Measurements from ENCODE around the gene MYO5B. TPM values are rescaled to one million over a fixed set of nuclear protein-coding genes. Genes with fewer than 3 reads are reported as not detected.

The MYO5B gene
- total and polyA plus RNA-seq, 2 experiments from 2014 or later = 20.3 to 41.9 TPM

DNA sequence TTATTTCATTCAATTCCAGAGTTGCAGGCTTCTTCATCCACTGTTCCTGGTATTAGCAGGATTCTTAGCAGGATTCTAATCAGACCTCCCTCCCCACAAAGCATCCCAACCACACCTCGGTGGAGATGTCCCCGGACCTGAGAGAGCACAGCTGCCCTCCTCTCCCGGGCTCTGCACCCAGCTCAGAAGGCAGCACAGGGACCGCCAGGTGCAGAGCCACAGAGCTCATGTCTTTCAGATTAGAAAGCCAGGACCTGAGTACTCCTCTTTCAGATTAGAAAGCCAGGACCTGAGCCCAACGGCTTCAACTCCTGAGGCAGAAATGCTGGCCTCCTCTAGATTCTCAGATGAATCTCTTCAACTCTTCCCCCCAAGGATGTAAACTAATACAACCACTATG lies 152.3 kb downstream of the MYO5B start:
- H3K79me2 ChIP-seq = no peaks in the 10 kb centered on the region
- no peak overlapping the region for H3K4me2 ChIP-seq
- no peak for DNase-seq (ENCODE audit: low spot score)

DNA sequence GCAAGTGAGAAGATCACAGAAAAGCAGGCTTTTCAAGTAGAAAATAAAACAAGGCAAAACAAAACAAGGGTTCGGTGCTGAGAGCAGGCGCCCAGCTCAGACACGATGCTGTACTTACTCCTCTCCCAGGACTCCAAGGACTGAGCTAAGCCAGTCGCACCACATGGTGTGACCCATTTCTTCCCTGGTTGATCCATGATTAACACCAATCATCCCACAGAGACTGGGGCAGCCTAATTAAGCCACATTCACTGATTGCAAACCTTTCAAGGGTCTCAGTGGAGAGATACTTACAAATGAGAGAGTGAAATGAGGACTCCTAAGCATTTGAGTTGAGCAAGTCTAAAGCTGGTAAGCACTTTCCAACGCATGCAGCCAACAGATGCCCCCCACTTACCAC lies 155.2 kb downstream of the MYO5B start:
- WGBS (ENCODE audit: low lambda C conversion rate, missing lambda C conversion rate) = 87% methylated on average over 5 of the region's 5 CpGs
- H3K4me3 ChIP-seq = no peak overlapping the region
- no peaks in the 10 kb centered on the region for H3K27me3 ChIP-seq
- TF ChIP-seq EZH2 (IDR thresholded peaks at IDR 0.05; ENCODE audit: borderline replicate concordance) (no peak), CTCF (IDR thresholded peaks at IDR 0.05; ENCODE audit: poor library complexity) (no peak), EZH2phosphoT487 (IDR thresholded peaks at IDR 0.05; ENCODE audit: low read depth, severe bottlenecking, unreplicated experiment) (no peak)
- H3K4me1 ChIP-seq (ENCODE audit: insufficient read depth) = no peaks in the 10 kb centered on the region
- no peaks in the 10 kb centered on the region for H3K9me3 ChIP-seq (ENCODE audit: low read depth)
- no peaks in the 10 kb centered on the region for H3K9me2 ChIP-seq (replicated peaks; ENCODE audit: insufficient read depth)
- H3K27ac ChIP-seq = no peak overlapping the region
- no peaks in the 10 kb centered on the region for H3K79me2 ChIP-seq
- no peaks in the 10 kb centered on the region for H4K20me1 ChIP-seq (ENCODE audit: insufficient read depth, poor library complexity, severe bottlenecking)
- H3K4me2 ChIP-seq = no peak overlapping the region
- DNase-seq (ENCODE audit: low spot score) = no peak
- H2AFZ ChIP-seq = no peak overlapping the region
- H3K36me3 ChIP-seq (replicated peaks; ENCODE audit: insufficient read depth, low read depth) = no peaks in the 10 kb centered on the region

More for the DNA sequence above, 152.3 kb downstream of the MYO5B start:
- Histone ChIP-seq H3K4me3 (no peak overlapping the region), H3K9me2 (replicated peaks; ENCODE audit: insufficient read depth) (no peaks in the 10 kb centered on the region), H2AFZ (no peak overlapping the region), H3K9me3 (ENCODE audit: low read depth) (no peaks in the 10 kb centered on the region), H3K4me1 (ENCODE audit: insufficient read depth) (no peaks in the 10 kb centered on the region), H3K27me3 (no peaks in the 10 kb centered on the region), H3K27ac (no peak overlapping the region), H3K36me3 (replicated peaks; ENCODE audit: insufficient read depth, low read depth) (no peaks in the 10 kb centered on the region), H4K20me1 (ENCODE audit: insufficient read depth, poor library complexity, severe bottlenecking) (no peaks in the 10 kb centered on the region)
- WGBS (ENCODE audit: low lambda C conversion rate, missing lambda C conversion rate) = 86% methylated on average over 5 of the region's 5 CpGs
- no peak for TF ChIP-seq CTCF (IDR thresholded peaks at IDR 0.05; ENCODE audit: poor library complexity)
- TF ChIP-seq EZH2phosphoT487 (IDR thresholded peaks at IDR 0.05; ENCODE audit: low read depth, severe bottlenecking, unreplicated experiment) = no peak
- TF ChIP-seq EZH2 (IDR thresholded peaks at IDR 0.05; ENCODE audit: borderline replicate concordance) = no peak

GRCh38 chr18:50038448-50038847 lies 156.5 kb downstream of the MYO5B start:
- no peak for DNase-seq (ENCODE audit: low spot score)
- no peaks in the 10 kb centered on the region for H3K9me2 ChIP-seq (replicated peaks; ENCODE audit: insufficient read depth)
- no peaks in the 10 kb centered on the region for H3K79me2 ChIP-seq
- H3K27me3 ChIP-seq = no peaks in the 10 kb centered on the region
- TF ChIP-seq CTCF (IDR thresholded peaks at IDR 0.05; ENCODE audit: poor library complexity) (no peak), EZH2phosphoT487 (IDR thresholded peaks at IDR 0.05; ENCODE audit: low read depth, severe bottlenecking, unreplicated experiment) (no peak), EZH2 (IDR thresholded peaks at IDR 0.05; ENCODE audit: borderline replicate concordance) (no peak)
- WGBS (ENCODE audit: low lambda C conversion rate, missing lambda C conversion rate) = 86% methylated on average over 5 of the region's 5 CpGs
- no peak overlapping the region for H2AFZ ChIP-seq
- H3K4me3 ChIP-seq = no peak overlapping the region
- no peak overlapping the region for H3K4me2 ChIP-seq
- H4K20me1 ChIP-seq (ENCODE audit: insufficient read depth, poor library complexity, severe bottlenecking) = no peaks in the 10 kb centered on the region
- no peaks in the 10 kb centered on the region for H3K9me3 ChIP-seq (ENCODE audit: low read depth)
- H3K27ac ChIP-seq = no peak overlapping the region
- H3K36me3 ChIP-seq (replicated peaks; ENCODE audit: insufficient read depth, low read depth) = no peaks in the 10 kb centered on the region
- H3K4me1 ChIP-seq (ENCODE audit: insufficient read depth) = no peaks in the 10 kb centered on the region

- no peak overlapping the region for H3K27ac ChIP-seq
- H3K4me2 ChIP-seq = no peak overlapping the region
- H3K4me1 ChIP-seq (ENCODE audit: insufficient read depth) = no peaks in the 10 kb centered on the region
- H3K4me3 ChIP-seq = no peak overlapping the region
- H4K20me1 ChIP-seq (ENCODE audit: insufficient read depth, poor library complexity, severe bottlenecking) = no peaks in the 10 kb centered on the region
- H3K9me3 ChIP-seq (ENCODE audit: low read depth) = no peaks in the 10 kb centered on the region
- H3K36me3 ChIP-seq (replicated peaks; ENCODE audit: insufficient read depth, low read depth) = no peaks in the 10 kb centered on the region
- TF ChIP-seq EZH2phosphoT487 (IDR thresholded peaks at IDR 0.05; ENCODE audit: low read depth, severe bottlenecking, unreplicated experiment) (no peak), EZH2 (IDR thresholded peaks at IDR 0.05; ENCODE audit: borderline replicate concordance) (no peak), CTCF (IDR thresholded peaks at IDR 0.05; ENCODE audit: poor library complexity) (no peak)
- no peak for DNase-seq (ENCODE audit: low spot score)
- H3K9me2 ChIP-seq (replicated peaks; ENCODE audit: insufficient read depth) = no peaks in the 10 kb centered on the region
- H2AFZ ChIP-seq = no peak overlapping the region
- no peaks in the 10 kb centered on the region for H3K79me2 ChIP-seq
- H3K27me3 ChIP-seq = no peaks in the 10 kb centered on the region
These were observed 160.9 kb downstream of the MYO5B start for GRCh38 chr18:50034029-50034428.

Measured in hepatocyte (in vitro differentiated cells).